ENCODE data around the gene RAB40C.

- TF ChIP-seq, protein P1, sequence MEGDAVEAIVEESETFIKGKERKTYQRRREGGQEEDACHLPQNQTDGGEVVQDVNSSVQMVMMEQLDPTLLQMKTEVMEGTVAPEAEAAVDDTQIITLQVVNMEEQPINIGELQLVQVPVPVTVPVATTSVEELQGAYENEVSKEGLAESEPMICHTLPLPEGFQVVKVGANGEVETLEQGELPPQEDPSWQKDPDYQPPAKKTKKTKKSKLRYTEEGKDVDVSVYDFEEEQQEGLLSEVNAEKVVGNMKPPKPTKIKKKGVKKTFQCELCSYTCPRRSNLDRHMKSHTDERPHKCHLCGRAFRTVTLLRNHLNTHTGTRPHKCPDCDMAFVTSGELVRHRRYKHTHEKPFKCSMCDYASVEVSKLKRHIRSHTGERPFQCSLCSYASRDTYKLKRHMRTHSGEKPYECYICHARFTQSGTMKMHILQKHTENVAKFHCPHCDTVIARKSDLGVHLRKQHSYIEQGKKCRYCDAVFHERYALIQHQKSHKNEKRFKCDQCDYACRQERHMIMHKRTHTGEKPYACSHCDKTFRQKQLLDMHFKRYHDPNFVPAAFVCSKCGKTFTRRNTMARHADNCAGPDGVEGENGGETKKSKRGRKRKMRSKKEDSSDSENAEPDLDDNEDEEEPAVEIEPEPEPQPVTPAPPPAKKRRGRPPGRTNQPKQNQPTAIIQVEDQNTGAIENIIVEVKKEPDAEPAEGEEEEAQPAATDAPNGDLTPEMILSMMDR (IDR thresholded peaks at IDR 0.05), result no peak
- TF ChIP-seq POLR2A (IDR thresholded peaks at IDR 0.05), result no peak
Observed at GRCh38 chr16:677316-678190, 87.7 kb downstream of the RAB40C start.
